ENCODE data around the gene PCDH9. TPM values are rescaled to one million over a fixed set of nuclear protein-coding genes. Genes with fewer than 3 reads are reported as not detected.

PCDH9 gene
- total and polyA plus RNA-seq, 2 of the 13 experiments (the other 11 are each of a cell fraction or from before 2014, with no cell fraction given) = 0.09 TPM; not detected in 1

- ATAC-seq (no peak), DNase-seq (ENCODE audit: low spot score) (no peak), FAIRE-seq (no peak)
- no peak for TF ChIP-seq ZNF816 (CRISPR knock-in tag; IDR thresholded peaks at IDR 0.05; ENCODE audit: borderline replicate concordance)
- TF ChIP-seq LBX2 (CRISPR knock-in tag; IDR thresholded peaks at IDR 0.05; ENCODE audit: borderline replicate concordance) = no peak
- no peak for TF ChIP-seq FOXK1 (CRISPR knock-in tag; IDR thresholded peaks at IDR 0.05; ENCODE audit: borderline replicate concordance, low read depth)
- TF ChIP-seq EP300 (IDR thresholded peaks at IDR 0.05; ENCODE audit: low read depth in 2 of 2, low read length in 2 of 2) = no peak
- no peak for TF ChIP-seq EP300 (CRISPR knock-in tag; IDR thresholded peaks at IDR 0.05; ENCODE audit: borderline replicate concordance)
- TF ChIP-seq ZNF451 (CRISPR knock-in tag; IDR thresholded peaks at IDR 0.05) = no peak
- Histone ChIP-seq H3K27ac (ENCODE audit: extremely low read length, insufficient read depth, low read length) (no peak overlapping the region), H3K4me2 (ENCODE audit: low read depth, low read length) (no peak overlapping the region), H3K79me2 (ENCODE audit: insufficient read depth, low read length) (no peaks in the 10 kb centered on the region), H4K20me1 (ENCODE audit: insufficient read depth, low read length) (no peaks in the 10 kb centered on the region), H3K4me3 (replicated peaks in 1 of 3; ENCODE audit: insufficient read depth in 1 of 3, low read depth in 2 of 3, low read length in 3 of 3) (no peak overlapping the region), H3K4me1 (ENCODE audit: insufficient read depth, low read length) (no peaks in the 10 kb centered on the region), H3K9me3 (ENCODE audit: low read length) (no peaks in the 10 kb centered on the region), H3K36me3 (replicated peaks in 1 of 2; ENCODE audit: control insufficient read depth in 1 of 2, insufficient read depth in 2 of 2, low read length in 2 of 2) (no peaks in the 10 kb centered on the region), H2AFZ (ENCODE audit: low read length) (no peak overlapping the region), H3K9ac (ENCODE audit: insufficient read depth, low read depth, low read length) (no peak overlapping the region), H3K27me3 (ENCODE audit: control insufficient read depth in 1 of 2, insufficient read depth in 2 of 2, low read length in 2 of 2) (no peaks in the 10 kb centered on the region)
- CTCF ChIA-PET (ENCODE audit: low intra/inter-chr PET ratio, low total read pairs) = no interaction called here
- in situ Hi-C loops (cut with HindIII; ENCODE audit: extremely low pct_ligation_motif_present, low pct_unique_long_range_greater_than_20kb) = no loop called here
- no TSS peak for BruUV-seq (replicated peaks)
- 0% methylated on average over 1 of the region's 1 CpG for WGBS (ENCODE audit: low lambda C conversion rate)
- POLR2A ChIA-PET = no interaction called here
- intact Hi-C loops (cut with micrococcal nuclease; ENCODE audit: unreplicated experiment) = no loop called here
Observed at GRCh38 chr13:66329988-66330451, 900.1 kb downstream of the PCDH9 start.

- Histone ChIP-seq H3K27me3 (ENCODE audit: control insufficient read depth in 1 of 2, insufficient read depth in 2 of 2, low read length in 2 of 2) (no peaks in the 10 kb centered on the region), H3K9ac (ENCODE audit: insufficient read depth, low read depth, low read length) (no peak overlapping the region), H2AFZ (ENCODE audit: low read length) (no peak overlapping the region), H3K79me2 (ENCODE audit: insufficient read depth, low read length) (no peaks in the 10 kb centered on the region), H3K36me3 (replicated peaks in 1 of 2; ENCODE audit: control insufficient read depth in 1 of 2, insufficient read depth in 2 of 2, low read length in 2 of 2) (no peaks in the 10 kb centered on the region), H4K20me1 (ENCODE audit: insufficient read depth, low read length) (no peaks in the 10 kb centered on the region), H3K9me3 (ENCODE audit: low read length) (no peaks in the 10 kb centered on the region), H3K27ac (ENCODE audit: extremely low read length, insufficient read depth, low read length) (no peak overlapping the region), H3K4me3 (replicated peaks in 1 of 3; ENCODE audit: insufficient read depth in 1 of 3, low read depth in 2 of 3, low read length in 3 of 3) (no peak overlapping the region), H3K4me2 (ENCODE audit: low read depth, low read length) (no peak overlapping the region), H3K4me1 (ENCODE audit: insufficient read depth, low read length) (no peaks in the 10 kb centered on the region)
- POLR2A ChIA-PET = no interaction called here
- WGBS (ENCODE audit: low lambda C conversion rate) = 5% methylated on average over 5 of the region's 5 CpGs
- in situ Hi-C loops (cut with HindIII; ENCODE audit: extremely low pct_ligation_motif_present, low pct_unique_long_range_greater_than_20kb) (no loop called here), intact Hi-C loops (cut with micrococcal nuclease; ENCODE audit: unreplicated experiment) (no loop called here)
- DNase-seq (ENCODE audit: low spot score) (no peak), ATAC-seq (no peak), FAIRE-seq (no peak)
- BruUV-seq (replicated peaks) = no TSS peak
- CTCF ChIA-PET (ENCODE audit: low intra/inter-chr PET ratio, low total read pairs) = no interaction called here
- TF ChIP-seq PAF1 (CRISPR knock-in tag; IDR thresholded peaks at IDR 0.05) (no peak), MNT (IDR thresholded peaks at IDR 0.05) (0 out of 2 replicates have a peak, but pooled peaks have one; percentile 34)
Observed at GRCh38 chr13:66328476-66328875, 901.7 kb downstream of the PCDH9 start.
